HEK293 (cell line): ENCODE data around the gene PSMD2.

ENCODE experiments used
- CTCF ChIA-PET: fragments of 350-600 bp; formaldehyde crosslinking; extraction: SDS; loops from one replicate; lab custom pipeline; 2021; ENCODE audit warnings: antibody characterized with exemption; lab: Yijun Ruan, JAX
- POLR2A ChIA-PET: fragments of 300-600 bp; formaldehyde crosslinking; extraction: SDS; loops from one replicate; lab custom pipeline; 2020; ENCODE audit warnings: antibody characterized with exemption, inconsistent platforms; lab: Yijun Ruan, JAX
- H3K27ac ChIP-seq: fragments of 200-500 bp; sonication (Bioruptor generic); 2 replicates; pipeline ENCODE4 v1.5.1; 2014; ENCODE audit warnings: low read depth, low read length, control low read depth, inconsistent platforms; ENCODE audit errors: extremely low read depth
- H3K36me3 ChIP-seq, 2 experiments: fragments of 200-500 bp in 1 of 2; sonication (Bioruptor generic) in 1 of 2; 1 replicate in 1 of 2; 2 replicates in 1 of 2; pipeline ENCODE4 v1.5.1; 2014 to 2017; ENCODE audit warnings: inconsistent platforms in 2 of 2, low read length in 2 of 2; ENCODE audit not compliant: control insufficient read depth in 2 of 2, insufficient read depth in 1 of 2
- H3K4me1 ChIP-seq: fragments of 200-500 bp; sonication (Bioruptor generic); 2 replicates; pipeline ENCODE4 v1.5.1; 2014; ENCODE audit warnings: mild to moderate bottlenecking, low read length, inconsistent platforms; ENCODE audit not compliant: control insufficient read depth, insufficient read depth
- H3K4me3 ChIP-seq: 2 replicates; pipeline ENCODE4 v1.5.1; 2011; ENCODE audit warnings: low read depth, mild to moderate bottlenecking, control low read depth, low read length, moderate library complexity
- H3K9me3 ChIP-seq: fragments of 200-500 bp; sonication (Bioruptor generic); 2 replicates; pipeline ENCODE4 v1.5.1; 2014; ENCODE audit warnings: low read depth, low read length, inconsistent platforms; ENCODE audit not compliant: control insufficient read depth, insufficient read depth
- BCL11B ChIP-seq: fragments of 450-650 bp; formaldehyde crosslinking; IDR thresholded peaks from 2 replicates; pipeline ENCODE4 v1.5.1; 2016; ENCODE audit warnings: low read depth, missing biosample characterization, missing genetic modification characterization
- GLIS2 ChIP-seq: fragments of 450-650 bp; formaldehyde crosslinking; IDR thresholded peaks from 2 replicates; pipeline ENCODE4 v1.5.1; 2016; ENCODE audit warnings: missing biosample characterization, missing genetic modification characterization
- KLF1 ChIP-seq: fragments of 450-650 bp; formaldehyde crosslinking; IDR thresholded peaks from 2 replicates; pipeline ENCODE4 v1.5.1; 2016; ENCODE audit warnings: missing biosample characterization, missing genetic modification characterization
- KLF8 ChIP-seq: fragments of 450-650 bp; formaldehyde crosslinking; IDR thresholded peaks from 2 replicates; pipeline ENCODE4 v1.5.1; 2016; ENCODE audit warnings: missing biosample characterization, missing genetic modification characterization
- PATZ1 ChIP-seq: fragments of 450-650 bp; formaldehyde crosslinking; IDR thresholded peaks from 2 replicates; pipeline ENCODE4 v1.5.1; 2016; ENCODE audit warnings: missing biosample characterization, missing genetic modification characterization
- SCRT2 ChIP-seq: fragments of 450-650 bp; formaldehyde crosslinking; IDR thresholded peaks from 2 replicates; pipeline ENCODE4 v1.5.1; 2016; ENCODE audit warnings: missing biosample characterization, missing genetic modification characterization
- ZBTB20 ChIP-seq: fragments of 450-650 bp; formaldehyde crosslinking; IDR thresholded peaks from 2 replicates; pipeline ENCODE4 v1.5.1; 2016; ENCODE audit warnings: missing biosample characterization, missing genetic modification characterization
- ZBTB26 ChIP-seq: fragments of 450-650 bp; formaldehyde crosslinking; optimal IDR thresholded peaks from 2 replicates; pipeline ENCODE3; 2016; ENCODE audit warnings: missing biosample characterization, mild to moderate bottlenecking, missing genetic modification characterization
- ZNF16 ChIP-seq: fragments of 450-650 bp; formaldehyde crosslinking; IDR thresholded peaks from 2 replicates; pipeline ENCODE4 v1.5.1; 2016; ENCODE audit warnings: low read depth, missing biosample characterization, missing genetic modification characterization
- ZNF501 ChIP-seq: fragments of 450-650 bp; formaldehyde crosslinking; IDR thresholded peaks from 2 replicates; pipeline ENCODE4 v1.5.1; 2016; ENCODE audit warnings: missing biosample characterization, missing genetic modification characterization
- ZSCAN5A ChIP-seq: fragments of 450-650 bp; formaldehyde crosslinking; IDR thresholded peaks from 2 replicates; pipeline ENCODE4 v1.5.1; 2016; ENCODE audit warnings: missing biosample characterization, missing genetic modification characterization
- TF ChIP-seq, protein P1 (sequence below): fragments of 450-650 bp; formaldehyde crosslinking; IDR thresholded peaks from 2 replicates; pipeline ENCODE4 v1.5.1; 2016; ENCODE audit warnings: missing biosample characterization, missing genetic modification characterization, low read depth
- TF ChIP-seq, protein P2 (sequence below): fragments of 450-650 bp; formaldehyde crosslinking; IDR thresholded peaks from 2 replicates; pipeline ENCODE4 v1.5.1; 2016; ENCODE audit warnings: missing biosample characterization, missing genetic modification characterization, borderline replicate concordance
- TF ChIP-seq, protein P3 (sequence below): fragments of 450-650 bp; formaldehyde crosslinking; IDR thresholded peaks from 2 replicates; pipeline ENCODE4 v1.5.1; 2016; ENCODE audit warnings: missing biosample characterization, missing genetic modification characterization
- TF ChIP-seq, protein P4 (sequence below): fragments of 450-650 bp; formaldehyde crosslinking; conservative IDR thresholded peaks from 2 replicates; pipeline ENCODE4 v1.5.1; 2016; ENCODE audit warnings: low read depth, missing biosample characterization, missing genetic modification characterization

PSMD2 gene

DNA sequence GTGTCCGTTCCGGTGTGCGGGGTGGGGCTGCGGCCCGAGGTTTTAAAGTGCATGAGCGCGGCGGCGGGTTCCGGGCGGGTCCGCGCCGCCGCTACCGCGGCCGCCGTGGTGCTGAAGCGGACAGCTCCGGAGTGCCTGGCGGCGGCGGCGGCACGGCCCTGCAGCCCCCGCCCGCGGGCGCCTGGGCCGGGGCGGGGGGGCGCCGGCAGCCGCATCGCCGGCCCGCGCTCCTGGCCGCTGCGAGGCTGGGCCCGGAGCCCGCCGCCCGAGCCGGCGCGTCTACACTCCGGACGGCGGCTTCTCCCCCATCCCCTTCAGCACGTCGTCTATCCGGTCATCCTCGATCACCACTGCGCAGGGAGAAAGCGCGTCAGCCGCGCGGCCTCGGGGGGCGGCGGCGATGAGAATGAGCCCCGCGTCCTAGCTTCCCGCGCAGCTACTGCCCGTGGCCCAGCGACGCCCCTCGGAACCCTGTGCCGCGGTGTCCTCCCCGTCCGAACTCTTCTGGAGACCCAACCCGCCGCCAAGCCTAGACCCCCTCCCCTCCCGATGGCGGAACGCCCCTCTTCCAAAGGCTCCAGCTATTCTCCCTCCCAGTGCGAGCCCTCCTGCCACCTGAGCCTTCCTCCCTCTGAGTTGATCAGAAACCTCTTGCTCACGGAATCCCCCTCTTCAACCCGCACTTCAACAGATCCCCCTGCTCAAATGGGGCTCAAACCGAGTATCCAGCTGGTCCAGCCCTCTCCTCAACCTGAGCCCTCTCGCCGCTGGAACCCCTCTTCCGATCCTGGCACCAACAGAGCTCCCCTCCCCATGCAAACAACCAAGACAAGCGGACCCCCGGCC is 38.9 kb upstream of the PSMD2 start (continued):
- TF ChIP-seq, protein P1, sequence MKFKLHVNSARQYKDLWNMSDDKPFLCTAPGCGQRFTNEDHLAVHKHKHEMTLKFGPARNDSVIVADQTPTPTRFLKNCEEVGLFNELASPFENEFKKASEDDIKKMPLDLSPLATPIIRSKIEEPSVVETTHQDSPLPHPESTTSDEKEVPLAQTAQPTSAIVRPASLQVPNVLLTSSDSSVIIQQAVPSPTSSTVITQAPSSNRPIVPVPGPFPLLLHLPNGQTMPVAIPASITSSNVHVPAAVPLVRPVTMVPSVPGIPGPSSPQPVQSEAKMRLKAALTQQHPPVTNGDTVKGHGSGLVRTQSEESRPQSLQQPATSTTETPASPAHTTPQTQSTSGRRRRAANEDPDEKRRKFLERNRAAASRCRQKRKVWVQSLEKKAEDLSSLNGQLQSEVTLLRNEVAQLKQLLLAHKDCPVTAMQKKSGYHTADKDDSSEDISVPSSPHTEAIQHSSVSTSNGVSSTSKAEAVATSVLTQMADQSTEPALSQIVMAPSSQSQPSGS (tag by site-specific recombination): no peak
- TF ChIP-seq KLF8 (tag by site-specific recombination): peak; percentile 51; the same call in 1 of the 2 replicates
- peak; percentile 66 for TF ChIP-seq PATZ1 (tag by site-specific recombination)
- TF ChIP-seq, protein P2, sequence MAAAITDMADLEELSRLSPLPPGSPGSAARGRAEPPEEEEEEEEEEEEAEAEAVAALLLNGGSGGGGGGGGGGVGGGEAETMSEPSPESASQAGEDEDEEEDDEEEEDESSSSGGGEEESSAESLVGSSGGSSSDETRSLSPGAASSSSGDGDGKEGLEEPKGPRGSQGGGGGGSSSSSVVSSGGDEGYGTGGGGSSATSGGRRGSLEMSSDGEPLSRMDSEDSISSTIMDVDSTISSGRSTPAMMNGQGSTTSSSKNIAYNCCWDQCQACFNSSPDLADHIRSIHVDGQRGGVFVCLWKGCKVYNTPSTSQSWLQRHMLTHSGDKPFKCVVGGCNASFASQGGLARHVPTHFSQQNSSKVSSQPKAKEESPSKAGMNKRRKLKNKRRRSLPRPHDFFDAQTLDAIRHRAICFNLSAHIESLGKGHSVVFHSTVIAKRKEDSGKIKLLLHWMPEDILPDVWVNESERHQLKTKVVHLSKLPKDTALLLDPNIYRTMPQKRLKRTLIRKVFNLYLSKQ: no peak
- TF ChIP-seq BCL11B: peak; percentile 15; the same call in 1 of the 2 replicates

- ChIA-PET CTCF (interaction anchor here (1.3 kb wide), 1 partner anchor 31 kb away, joined by 3 read pairs; no protein-coding TSS in a partner anchor), POLR2A (interaction anchor here (0.6 to 1.3 kb wide), 4 partner anchors 34 to 279 kb away, joined by 3 to 7 read pairs (median 3); no protein-coding TSS in a partner anchor)
- H3K36me3 ChIP-seq: peaks cover 0 to 6% of the 10 kb centered on the region in 2 experiments; a peak in 1 of 3 replicates
- H3K27ac ChIP-seq: peak overlapping the region; percentile 31; the same call in 1 of the 2 replicates
- H3K4me3 ChIP-seq: peak overlapping the region; percentile 50
- H3K9me3 ChIP-seq: no peaks in the 10 kb centered on the region
- H3K4me1 ChIP-seq: no peaks in the 10 kb centered on the region; the same call in 1 of the 2 replicates
- TF ChIP-seq ZBTB20 (tag by site-specific recombination): peak; percentile 83
- TF ChIP-seq, protein P3, sequence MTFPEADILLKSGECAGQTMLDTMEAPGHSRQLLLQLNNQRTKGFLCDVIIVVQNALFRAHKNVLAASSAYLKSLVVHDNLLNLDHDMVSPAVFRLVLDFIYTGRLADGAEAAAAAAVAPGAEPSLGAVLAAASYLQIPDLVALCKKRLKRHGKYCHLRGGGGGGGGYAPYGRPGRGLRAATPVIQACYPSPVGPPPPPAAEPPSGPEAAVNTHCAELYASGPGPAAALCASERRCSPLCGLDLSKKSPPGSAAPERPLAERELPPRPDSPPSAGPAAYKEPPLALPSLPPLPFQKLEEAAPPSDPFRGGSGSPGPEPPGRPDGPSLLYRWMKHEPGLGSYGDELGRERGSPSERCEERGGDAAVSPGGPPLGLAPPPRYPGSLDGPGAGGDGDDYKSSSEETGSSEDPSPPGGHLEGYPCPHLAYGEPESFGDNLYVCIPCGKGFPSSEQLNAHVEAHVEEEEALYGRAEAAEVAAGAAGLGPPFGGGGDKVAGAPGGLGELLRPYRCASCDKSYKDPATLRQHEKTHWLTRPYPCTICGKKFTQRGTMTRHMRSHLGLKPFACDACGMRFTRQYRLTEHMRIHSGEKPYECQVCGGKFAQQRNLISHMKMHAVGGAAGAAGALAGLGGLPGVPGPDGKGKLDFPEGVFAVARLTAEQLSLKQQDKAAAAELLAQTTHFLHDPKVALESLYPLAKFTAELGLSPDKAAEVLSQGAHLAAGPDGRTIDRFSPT: peak; percentile 63
- no peak for TF ChIP-seq SCRT2 (tag by site-specific recombination)
- TF ChIP-seq, protein P4, sequence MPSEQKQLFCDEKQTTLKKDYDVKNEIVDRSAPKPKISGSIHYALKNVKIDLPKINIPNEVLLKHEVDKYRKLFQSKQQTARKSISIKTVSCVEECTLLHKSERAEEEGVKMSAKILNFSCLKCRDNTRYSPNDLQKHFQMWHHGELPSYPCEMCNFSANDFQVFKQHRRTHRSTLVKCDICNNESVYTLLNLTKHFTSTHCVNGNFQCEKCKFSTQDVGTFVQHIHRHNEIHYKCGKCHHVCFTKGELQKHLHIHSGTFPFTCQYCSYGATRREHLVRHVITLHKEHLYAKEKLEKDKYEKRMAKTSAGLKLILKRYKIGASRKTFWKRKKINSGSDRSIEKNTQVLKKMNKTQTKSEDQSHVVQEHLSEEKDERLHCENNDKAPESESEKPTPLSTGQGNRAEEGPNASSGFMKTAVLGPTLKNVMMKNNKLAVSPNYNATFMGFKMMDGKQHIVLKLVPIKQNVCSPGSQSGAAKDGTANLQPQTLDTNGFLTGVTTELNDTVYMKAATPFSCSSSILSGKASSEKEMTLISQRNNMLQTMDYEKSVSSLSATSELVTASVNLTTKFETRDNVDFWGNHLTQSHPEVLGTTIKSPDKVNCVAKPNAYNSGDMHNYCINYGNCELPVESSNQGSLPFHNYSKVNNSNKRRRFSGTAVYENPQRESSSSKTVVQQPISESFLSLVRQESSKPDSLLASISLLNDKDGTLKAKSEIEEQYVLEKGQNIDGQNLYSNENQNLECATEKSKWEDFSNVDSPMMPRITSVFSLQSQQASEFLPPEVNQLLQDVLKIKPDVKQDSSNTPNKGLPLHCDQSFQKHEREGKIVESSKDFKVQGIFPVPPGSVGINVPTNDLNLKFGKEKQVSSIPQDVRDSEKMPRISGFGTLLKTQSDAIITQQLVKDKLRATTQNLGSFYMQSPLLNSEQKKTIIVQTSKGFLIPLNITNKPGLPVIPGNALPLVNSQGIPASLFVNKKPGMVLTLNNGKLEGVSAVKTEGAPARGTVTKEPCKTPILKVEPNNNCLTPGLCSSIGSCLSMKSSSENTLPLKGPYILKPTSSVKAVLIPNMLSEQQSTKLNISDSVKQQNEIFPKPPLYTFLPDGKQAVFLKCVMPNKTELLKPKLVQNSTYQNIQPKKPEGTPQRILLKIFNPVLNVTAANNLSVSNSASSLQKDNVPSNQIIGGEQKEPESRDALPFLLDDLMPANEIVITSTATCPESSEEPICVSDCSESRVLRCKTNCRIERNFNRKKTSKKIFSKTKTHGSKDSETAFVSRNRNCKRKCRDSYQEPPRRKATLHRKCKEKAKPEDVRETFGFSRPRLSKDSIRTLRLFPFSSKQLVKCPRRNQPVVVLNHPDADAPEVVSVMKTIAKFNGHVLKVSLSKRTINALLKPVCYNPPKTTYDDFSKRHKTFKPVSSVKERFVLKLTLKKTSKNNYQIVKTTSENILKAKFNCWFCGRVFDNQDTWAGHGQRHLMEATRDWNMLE: no peak
- TF ChIP-seq KLF1 (tag by site-specific recombination): no peak
- TF ChIP-seq ZSCAN5A (tag by site-specific recombination): no peak
- TF ChIP-seq GLIS2 (tag by site-specific recombination): peak; percentile 62
- peak; percentile 51 for TF ChIP-seq ZBTB26
- no peak for TF ChIP-seq ZNF16
- 0 out of 2 replicates have a peak, but pooled peaks have one; percentile 25 for TF ChIP-seq ZNF501 (tag by site-specific recombination)
- peak; percentile 19 for TF ChIP-seq PATZ1 (tag by site-specific recombination)
These were observed 38.2 kb upstream of the PSMD2 start for GRCh38 chr3:184260724-184261269.
